OCI-LY3 (cell line): ENCODE results near the gene FRMPD2.

Experiments used
- H2AFZ ChIP-seq: fragments of 200-600, 300-600 bp; shearing (Covaris generic); 2 replicates; pipeline ENCODE4 v1.6.0; 2014; ENCODE audit warnings: antibody characterized with exemption, low read depth, low read length
- H3K27ac ChIP-seq: fragments of 200-600, 300-600 bp; sonication (generic); 2 replicates; pipeline ENCODE4 v1.5.1; 2014; ENCODE audit warnings: mild to moderate bottlenecking, low read length, moderate library complexity, mixed read lengths
- H3K27me3 ChIP-seq: fragments of 200-600, 300-600 bp; sonication (generic); 2 replicates; pipeline ENCODE4 v1.6.1; 2014; ENCODE audit warnings: low read depth, low read length, mixed read lengths
- H3K36me3 ChIP-seq: fragments of 200-600, 300-600 bp; sonication (generic); replicated peaks from 2 replicates; pipeline ENCODE3; 2014; ENCODE audit warnings: low read depth, low read length, mixed read lengths
- H3K4me1 ChIP-seq: fragments of 300-600, 200-600 bp; sonication (generic); 2 replicates; pipeline ENCODE4 v1.6.1; 2014; ENCODE audit warnings: low read length, mixed read lengths
- H3K4me2 ChIP-seq: fragments of 200-600, 300-600 bp; sonication (generic); 2 replicates; pipeline ENCODE4 v1.6.1; 2014; ENCODE audit warnings: low read length, mixed read lengths
- H3K4me3 ChIP-seq: fragments of 300-600, 200-600 bp; sonication (generic); 2 replicates; pipeline ENCODE4 v1.5.1; 2014; ENCODE audit warnings: antibody characterized with exemption, mild to moderate bottlenecking, low read length, moderate library complexity
- H3K79me2 ChIP-seq: fragments of 300-600, 200-600 bp; shearing (Covaris generic); 2 replicates; pipeline ENCODE4 v1.6.1; 2014; ENCODE audit warnings: mild to moderate bottlenecking, low read length, mixed read lengths
- H3K9ac ChIP-seq: fragments of 300-600, 200-600 bp; shearing (Covaris generic); 2 replicates; pipeline ENCODE4 v1.6.0; 2014; ENCODE audit warnings: mild to moderate bottlenecking, low read length, moderate library complexity
- H3K9me3 ChIP-seq: fragments of 200-600, 300-600 bp; shearing (Covaris generic); 2 replicates; pipeline ENCODE4 v1.6.1; 2014; ENCODE audit warnings: low read length, mixed read lengths; ENCODE audit not compliant: insufficient read depth
- H4K20me1 ChIP-seq: fragments of 200-600, 300-600 bp; sonication (generic); 2 replicates; pipeline ENCODE4 v1.6.1; 2016; ENCODE audit warnings: low read length, mixed read lengths; ENCODE audit not compliant: insufficient read depth
- EZH2phosphoT487 ChIP-seq: fragments of 200-600 bp; shearing (Covaris generic); IDR thresholded peaks from 2 replicates; pipeline ENCODE4 v1.6.1; 2018; ENCODE audit warnings: antibody characterized with exemption, mixed run types, low read depth
- TF ChIP-seq, protein P1 (sequence below): fragments of 200-600, 300-600 bp; sonication (generic); IDR thresholded peaks from 2 replicates; pipeline ENCODE4 v1.5.1; 2014; ENCODE audit warnings: antibody characterized with exemption, low read length, low read depth

The FRMPD2 gene

DNA sequence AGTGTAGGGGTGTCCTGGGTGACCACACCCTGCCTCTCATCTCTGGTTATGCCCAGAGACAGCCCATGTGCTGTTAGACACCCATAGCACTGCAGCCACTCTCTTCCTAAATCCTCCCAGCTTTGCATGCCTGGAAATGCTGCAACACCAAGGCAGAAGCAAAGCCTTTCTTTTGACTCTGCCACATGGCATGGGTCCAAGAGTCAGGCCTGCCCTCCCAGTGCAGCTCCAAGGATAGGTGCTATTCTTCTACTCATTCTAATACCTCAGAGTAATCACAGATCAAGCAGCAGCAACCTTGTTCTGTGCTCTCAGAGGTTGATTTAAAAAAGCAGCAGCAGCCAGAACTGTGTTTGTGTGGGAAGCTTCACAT is 23.4 kb downstream of the FRMPD2 start:
- no peak overlapping the region for H3K4me2 ChIP-seq
- TF ChIP-seq, protein P1, sequence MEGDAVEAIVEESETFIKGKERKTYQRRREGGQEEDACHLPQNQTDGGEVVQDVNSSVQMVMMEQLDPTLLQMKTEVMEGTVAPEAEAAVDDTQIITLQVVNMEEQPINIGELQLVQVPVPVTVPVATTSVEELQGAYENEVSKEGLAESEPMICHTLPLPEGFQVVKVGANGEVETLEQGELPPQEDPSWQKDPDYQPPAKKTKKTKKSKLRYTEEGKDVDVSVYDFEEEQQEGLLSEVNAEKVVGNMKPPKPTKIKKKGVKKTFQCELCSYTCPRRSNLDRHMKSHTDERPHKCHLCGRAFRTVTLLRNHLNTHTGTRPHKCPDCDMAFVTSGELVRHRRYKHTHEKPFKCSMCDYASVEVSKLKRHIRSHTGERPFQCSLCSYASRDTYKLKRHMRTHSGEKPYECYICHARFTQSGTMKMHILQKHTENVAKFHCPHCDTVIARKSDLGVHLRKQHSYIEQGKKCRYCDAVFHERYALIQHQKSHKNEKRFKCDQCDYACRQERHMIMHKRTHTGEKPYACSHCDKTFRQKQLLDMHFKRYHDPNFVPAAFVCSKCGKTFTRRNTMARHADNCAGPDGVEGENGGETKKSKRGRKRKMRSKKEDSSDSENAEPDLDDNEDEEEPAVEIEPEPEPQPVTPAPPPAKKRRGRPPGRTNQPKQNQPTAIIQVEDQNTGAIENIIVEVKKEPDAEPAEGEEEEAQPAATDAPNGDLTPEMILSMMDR, result no peak
- TF ChIP-seq EZH2phosphoT487, result no peak
- H3K4me1 ChIP-seq, result no peaks in the 10 kb centered on the region
- no peaks in the 10 kb centered on the region for H3K79me2 ChIP-seq
- no peak overlapping the region for H3K27ac ChIP-seq
- no peaks in the 10 kb centered on the region for H3K27me3 ChIP-seq
- no peaks in the 10 kb centered on the region for H4K20me1 ChIP-seq
- H3K9me3 ChIP-seq, result no peaks in the 10 kb centered on the region
- no peak overlapping the region for H2AFZ ChIP-seq
- no peaks in the 10 kb centered on the region for H3K36me3 ChIP-seq
- H3K4me3 ChIP-seq, result no peak overlapping the region
- no peak overlapping the region for H3K9ac ChIP-seq

DNA sequence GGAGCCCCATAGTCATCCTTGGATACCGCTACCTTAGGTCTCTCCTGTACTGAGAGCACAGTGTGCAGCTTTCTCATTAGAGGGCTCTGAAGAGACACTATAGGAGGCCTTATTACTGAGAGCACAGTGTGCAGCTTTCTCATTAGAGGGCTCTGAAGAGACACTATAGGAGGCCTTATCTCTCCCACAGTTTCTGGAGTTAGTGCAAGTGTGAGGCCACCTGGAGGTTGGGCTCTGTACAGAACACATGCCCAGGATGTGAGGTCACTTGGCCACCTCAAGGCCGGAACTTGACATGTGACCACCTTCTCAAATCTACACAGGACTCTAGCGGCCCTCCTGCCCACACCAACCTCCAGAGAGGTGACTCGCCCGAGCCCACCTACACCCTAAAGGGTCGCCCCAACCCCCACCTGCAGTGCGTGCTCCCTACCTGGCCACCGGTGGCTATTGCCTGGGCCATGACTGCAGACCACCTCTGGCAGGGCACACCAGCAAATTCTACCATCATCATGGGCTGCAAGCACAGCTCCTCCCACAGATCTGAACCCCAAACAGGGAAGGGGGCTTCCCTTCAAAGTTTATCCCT is 24.6 kb downstream of the FRMPD2 start:
- Histone ChIP-seq H3K9me3 (no peaks in the 10 kb centered on the region), H3K79me2 (no peaks in the 10 kb centered on the region), H3K4me1 (no peaks in the 10 kb centered on the region), H3K4me2 (no peak overlapping the region), H3K9ac (no peak overlapping the region), H3K27me3 (no peaks in the 10 kb centered on the region), H4K20me1 (no peaks in the 10 kb centered on the region), H3K36me3 (no peaks in the 10 kb centered on the region), H3K4me3 (no peak overlapping the region), H2AFZ (no peak overlapping the region), H3K27ac (no peak overlapping the region)
- TF ChIP-seq EZH2phosphoT487, result no peak
- TF ChIP-seq, protein P1, result no peak

DNA sequence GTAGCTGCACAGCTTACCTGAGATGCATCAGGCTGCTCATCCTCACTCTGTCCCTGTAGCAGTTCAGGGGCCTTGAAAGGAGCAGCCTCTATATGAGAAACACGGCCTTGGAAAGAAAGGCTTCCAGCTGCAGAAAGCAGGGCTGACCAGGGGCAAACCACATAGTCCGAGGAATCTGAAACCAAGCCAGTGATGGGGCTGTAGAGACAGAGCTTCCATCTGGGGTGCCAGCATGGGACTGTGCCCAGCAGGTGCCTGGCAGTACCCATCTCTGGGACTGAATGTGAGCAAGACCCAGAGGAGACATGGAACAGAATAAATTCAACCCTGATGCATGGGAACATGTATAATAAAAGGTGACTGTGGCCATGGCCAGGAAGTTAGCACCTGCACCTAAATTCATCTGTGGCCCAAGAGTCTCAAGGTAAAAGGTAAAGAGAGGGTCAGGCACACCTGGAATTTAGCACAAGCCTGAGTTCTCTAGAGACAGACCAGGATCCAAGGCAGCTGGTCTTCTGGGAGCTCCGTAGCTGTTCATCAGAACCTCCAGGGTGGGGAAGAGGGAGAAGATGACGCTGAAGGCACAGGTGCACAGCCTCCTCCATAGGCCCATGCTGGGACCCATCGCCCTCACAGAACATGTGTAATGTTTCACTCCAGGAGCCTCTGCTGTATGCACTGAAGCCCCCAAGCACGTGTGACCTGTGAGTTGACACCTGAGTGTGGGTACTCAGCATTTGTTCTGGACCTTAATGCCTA is 25.3 kb downstream of the FRMPD2 start:
- Histone ChIP-seq H3K79me2 (no peaks in the 10 kb centered on the region), H2AFZ (no peak overlapping the region), H3K9me3 (no peaks in the 10 kb centered on the region), H3K36me3 (no peaks in the 10 kb centered on the region), H3K27me3 (no peaks in the 10 kb centered on the region), H3K4me2 (no peak overlapping the region), H3K9ac (no peak overlapping the region), H3K27ac (no peak overlapping the region), H3K4me3 (no peak overlapping the region), H4K20me1 (no peaks in the 10 kb centered on the region), H3K4me1 (no peaks in the 10 kb centered on the region)
- TF ChIP-seq, protein P1, result no peak
- TF ChIP-seq EZH2phosphoT487, result no peak

DNA sequence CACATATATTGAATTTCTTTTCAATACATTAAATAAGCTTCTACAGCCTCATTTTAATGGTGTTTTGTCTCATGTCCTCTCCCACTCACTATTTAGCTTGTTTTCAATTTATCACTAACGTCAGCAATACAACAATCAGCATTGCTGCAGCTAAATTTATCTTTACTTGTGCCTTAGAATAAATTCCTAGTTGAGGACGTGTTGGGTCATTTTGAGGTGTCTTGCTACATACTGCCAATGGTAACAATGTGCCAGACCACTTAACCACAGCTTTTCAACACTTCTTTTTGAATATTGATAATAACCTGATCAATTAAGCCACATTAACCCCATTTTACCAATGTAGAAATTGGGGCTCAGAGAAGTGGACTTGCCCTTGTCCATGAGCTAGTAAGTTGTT is 26.0 kb downstream of the FRMPD2 start:
- Histone ChIP-seq H3K4me1 (no peaks in the 10 kb centered on the region), H3K4me2 (no peak overlapping the region), H4K20me1 (no peaks in the 10 kb centered on the region), H3K79me2 (no peaks in the 10 kb centered on the region), H3K9me3 (no peaks in the 10 kb centered on the region), H3K27ac (no peak overlapping the region), H3K9ac (no peak overlapping the region), H2AFZ (no peak overlapping the region), H3K4me3 (no peak overlapping the region), H3K36me3 (no peaks in the 10 kb centered on the region), H3K27me3 (no peaks in the 10 kb centered on the region)
- TF ChIP-seq, protein P1, result no peak
- no peak for TF ChIP-seq EZH2phosphoT487
